Keratinocyte (primary cell): ENCODE results near the gene GLTP. TPM values are rescaled to one million over a fixed set of nuclear protein-coding genes. Genes with fewer than 3 reads are reported as not detected.

Experiments used
- DNase-seq: peaks from one replicate; pipeline ENCODE4 v3.0.0-alpha.2; 2011; ENCODE audit warnings: low read depth, missing footprints, low spot score
- FAIRE-seq: peaks from 2 replicates; lab custom pipeline; 2011; peaks lifted over from hg19 to GRCh38; lab: Jason Lieb, UNC
- H2AFZ ChIP-seq: 2 replicates; pipeline ENCODE4 v1.6.0; 2012; ENCODE audit warnings: low read length, control low read depth, inconsistent platforms; ENCODE audit not compliant: control insufficient read depth
- H3K27ac ChIP-seq: 2 replicates; pipeline ENCODE4 v1.5.1; 2011; ENCODE audit warnings: low read length; ENCODE audit not compliant: control insufficient read depth, insufficient read depth
- H3K27me3 ChIP-seq: 3 replicates; pipeline ENCODE4 v1.6.0; 2011; ENCODE audit warnings: low read length; ENCODE audit not compliant: control insufficient read depth, insufficient read depth; ENCODE audit errors: extremely low read depth
- H3K36me3 ChIP-seq, 2 experiments: 2 replicates in 1 of 2; 3 replicates in 1 of 2; pipeline ENCODE4 v1.5.1; 2011; ENCODE audit warnings: low read length in 2 of 2, mild to moderate bottlenecking in 1 of 2; ENCODE audit not compliant: control insufficient read depth in 2 of 2, insufficient read depth in 2 of 2; ENCODE audit errors: extremely low read depth in 1 of 2
- H3K4me1 ChIP-seq: 3 replicates; pipeline ENCODE4 v1.5.1; 2011; ENCODE audit warnings: low read length; ENCODE audit not compliant: control insufficient read depth, insufficient read depth; ENCODE audit errors: extremely low read depth
- H3K4me2 ChIP-seq: 3 replicates; pipeline ENCODE4 v1.6.0; 2011; ENCODE audit warnings: low read depth, low read length; ENCODE audit not compliant: control insufficient read depth, insufficient read depth; ENCODE audit errors: extremely low read depth
- H3K4me3 ChIP-seq, 3 experiments: fragments of 200-600 bp in 1 of 3; sonication (generic) in 1 of 3; 2 replicates in 2 of 3; 3 replicates in 1 of 3; pipeline ENCODE4 v1.5.1; 2011 to 2016; ENCODE audit warnings: low read length in 3 of 3, mild to moderate bottlenecking in 3 of 3, control low read depth in 2 of 3, inconsistent platforms in 1 of 3, low read depth in 1 of 3, mixed read lengths in 1 of 3, mixed run types in 1 of 3, moderate library complexity in 1 of 3; ENCODE audit not compliant: control insufficient read depth in 2 of 3, insufficient read depth in 2 of 3; ENCODE audit errors: extremely low read depth in 1 of 3
- H3K79me2 ChIP-seq: 2 replicates; pipeline ENCODE4 v1.6.0; 2012; ENCODE audit warnings: low read length; ENCODE audit not compliant: control insufficient read depth, insufficient read depth
- H3K9ac ChIP-seq: 3 replicates; pipeline ENCODE4 v1.6.0; 2011; ENCODE audit warnings: low read length; ENCODE audit not compliant: control insufficient read depth, insufficient read depth; ENCODE audit errors: extremely low read depth
- H3K9me1 ChIP-seq: 3 replicates; pipeline ENCODE4 v1.6.0; 2011; ENCODE audit warnings: low read length; ENCODE audit not compliant: control insufficient read depth, insufficient read depth; ENCODE audit errors: extremely low read depth
- H3K9me3 ChIP-seq: 2 replicates; pipeline ENCODE4 v1.5.1; 2012; ENCODE audit warnings: low read depth, low read length; ENCODE audit not compliant: control insufficient read depth
- H4K20me1 ChIP-seq: 3 replicates; pipeline ENCODE4 v1.6.0; 2011; ENCODE audit warnings: low read length; ENCODE audit not compliant: control insufficient read depth, insufficient read depth; ENCODE audit errors: extremely low read depth
- CTCF ChIP-seq, 3 experiments: IDR thresholded peaks in 1 of 3; conservative IDR thresholded peaks in 1 of 3; optimal IDR thresholded peaks in 1 of 3; 2 replicates in 2 of 3; 3 replicates in 1 of 3; pipeline versions ENCODE3 to v1.5.1; 2011; ENCODE audit warnings: low read length in 3 of 3, mild to moderate bottlenecking in 3 of 3, moderate library complexity in 2 of 3, control low read depth in 1 of 3, inconsistent platforms in 1 of 3; ENCODE audit not compliant: insufficient read depth in 2 of 3; ENCODE audit errors: extremely low read depth in 1 of 3
- EZH2 ChIP-seq: IDR thresholded peaks from one replicate; pipeline ENCODE4 v1.6.1; 2012; ENCODE audit warnings: inconsistent platforms, mild to moderate bottlenecking, low read length, moderate library complexity
- dilution Hi-C: fragments of 300-500 bp; cut with MboI; formaldehyde crosslinking; loops from one replicate; pipeline ENCODE4 v1.7.0; 2020; ENCODE audit warnings: low sequenced_read_pairs; ENCODE audit not compliant: extremely low pct_ligation_motif_present
- polyA plus RNA-seq, 5 experiments: library from polyadenylated mRNA; depleted of rRNA in 3 of 5; stranded (reverse) in 3 of 5; stranded (forward) in 1 of 5; unstranded in 1 of 5; fragments of >200 nt; gene quantifications; 1 replicate in 1 of 5; 2 replicates in 3 of 5; 3 replicates in 1 of 5; pipeline versions ENCODE4 v1.2.1 to v1.2.3, GENCODE V29; 2011 to 2012; ENCODE audit warnings: missing spikeins in 2 of 5, low read depth in 1 of 5, low replicate concordance in 1 of 5

GLTP gene
- polyA plus RNA-seq, 1 donor (not counting 4 experiments of a cell fraction or from before 2014, with no cell fraction given): 54.6 TPM

DNA sequence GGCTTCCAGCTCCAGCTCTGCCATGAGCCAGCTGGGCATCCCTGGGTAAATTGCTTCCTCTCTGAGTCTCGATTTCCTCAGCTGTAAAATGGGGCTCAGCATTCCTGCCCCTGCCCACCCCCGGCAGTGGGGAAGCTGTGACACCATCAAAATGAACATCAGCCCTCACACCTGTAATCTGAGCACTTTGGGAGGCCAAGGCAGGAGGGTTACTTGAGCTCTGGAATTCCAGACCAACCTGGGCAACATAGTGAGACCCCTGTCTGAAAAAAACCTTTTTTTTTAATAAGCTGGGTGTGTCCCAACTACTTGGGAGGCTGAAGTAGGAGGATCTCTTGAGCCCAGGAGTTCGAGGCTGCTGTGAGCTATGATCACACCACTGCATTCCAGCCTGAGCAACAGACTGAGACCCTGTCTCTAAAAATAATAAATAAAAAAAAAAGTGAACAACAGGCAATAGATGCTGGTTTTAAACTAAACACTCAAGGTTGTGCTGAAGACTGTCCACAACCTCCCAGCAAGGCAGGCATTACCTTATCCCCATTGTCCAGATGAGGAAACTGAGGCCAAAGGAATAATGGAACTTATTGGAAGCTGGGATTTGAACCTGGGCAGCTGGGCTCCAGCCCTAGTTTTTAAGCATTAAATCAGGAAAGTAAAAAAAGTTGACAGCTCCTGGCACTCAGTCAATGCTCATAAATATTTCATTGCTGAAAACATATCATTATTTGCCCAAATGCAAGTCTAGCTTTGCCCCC, 51.4 kb downstream of the GLTP start:
- H3K27ac ChIP-seq: no peak overlapping the region
- H3K4me3 ChIP-seq: no peak overlapping the region
- no peak overlapping the region for H3K9ac ChIP-seq
- H3K36me3 ChIP-seq: no peaks in the 10 kb centered on the region
- H2AFZ ChIP-seq: no peak overlapping the region
- no peaks in the 10 kb centered on the region for H3K4me1 ChIP-seq
- no peaks in the 10 kb centered on the region for H4K20me1 ChIP-seq
- H3K27me3 ChIP-seq: peaks cover 12% of the 10 kb centered on the region
- no peaks in the 10 kb centered on the region for H3K9me3 ChIP-seq
- no peaks in the 10 kb centered on the region for H3K9me1 ChIP-seq
- FAIRE-seq: no peak
- dilution Hi-C loops: no loop called here
- TF ChIP-seq CTCF (optimal IDR thresholded peaks at IDR 0.05 in 1 of 3, IDR thresholded peaks at IDR 0.05 in 1 of 3, conservative IDR thresholded peaks at IDR 0.05 in 1 of 3; ENCODE audit: extremely low read depth in 1 of 3, insufficient read depth in 2 of 3, low read length in 3 of 3) (no peak), EZH2 (no peak)
- no peak for DNase-seq
- no peak overlapping the region for H3K4me2 ChIP-seq
- no peaks in the 10 kb centered on the region for H3K79me2 ChIP-seq

GRCh38 chr12:109827566-109828550, 52.5 kb downstream of the GLTP start:
- Histone ChIP-seq H3K4me1 (no peaks in the 10 kb centered on the region), H3K27ac (no peak overlapping the region)
- FAIRE-seq: no peak

More at GRCh38 chr12:109827566-109828550, 52.5 kb downstream of the GLTP start:
- Histone ChIP-seq H3K4me2 (no peak overlapping the region), H3K9ac (no peak overlapping the region), H3K9me1 (no peaks in the 10 kb centered on the region), H3K4me3 (no peak overlapping the region), H3K27me3 (peaks cover 11% of the 10 kb centered on the region), H3K9me3 (no peaks in the 10 kb centered on the region), H3K36me3 (no peaks in the 10 kb centered on the region), H2AFZ (no peak overlapping the region), H3K79me2 (no peaks in the 10 kb centered on the region), H4K20me1 (no peaks in the 10 kb centered on the region)
- no peak for DNase-seq
- dilution Hi-C loops: no loop called here
- TF ChIP-seq CTCF (optimal IDR thresholded peaks at IDR 0.05 in 1 of 3, IDR thresholded peaks at IDR 0.05 in 1 of 3, conservative IDR thresholded peaks at IDR 0.05 in 1 of 3; ENCODE audit: extremely low read depth in 1 of 3, insufficient read depth in 2 of 3, low read length in 3 of 3) (no peak), EZH2 (no peak)
